ENCODE data around the gene ADAMTS12. TPM values are rescaled to one million over a fixed set of nuclear protein-coding genes. Genes with fewer than 3 reads are reported as not detected.
A peak's percentile ranks its signal among the peaks of the same experiment; 100 is the strongest.

ADAMTS12 gene
- total and polyA plus RNA-seq, 2 of the 8 experiments (the other 6 are each of a cell fraction or from before 2014, with no cell fraction given): 6.4 to 12.8 TPM

GRCh38 chr5:33890131-33891032 lies 1.4 kb downstream of the ADAMTS12 start:
- Histone ChIP-seq H3K23me2 (ENCODE audit: low read depth, low read length) (peaks cover 4% of the 10 kb centered on the region; the same call in 1 of the 2 replicates), H3K4me1 (replicated peaks in 1 of 4; ENCODE audit: control insufficient read depth in 3 of 4, insufficient read depth in 4 of 4, low read length in 3 of 4) (peaks cover 4 to 19% (median 12%) of the 10 kb centered on the region in 4 experiments), H3K4me3 (ENCODE audit: extremely low read depth in 1 of 4, insufficient read depth in 2 of 4, low read depth in 3 of 4, low read length in 4 of 4) (peak overlapping the region; percentile 22 to 64 (median 48); a peak in 6 of 8 replicates), H3K14ac (ENCODE audit: insufficient read length) (no peak overlapping the region), H3K27ac (ENCODE audit: low read depth, low read length) (no peak overlapping the region), H3K4ac (replicated peaks; ENCODE audit: insufficient read length, low read depth, low read length) (peak overlapping the region; percentile 22), H3K79me2 (ENCODE audit: control insufficient read depth in 1 of 2, insufficient read depth in 2 of 2, low read length in 2 of 2) (peaks cover 0 to 17% of the 10 kb centered on the region in 2 experiments; a peak in 1 of 4 replicates), H2BK12ac (ENCODE audit: low read depth, low read length) (peak overlapping the region; percentile 20; the same call in 1 of the 2 replicates), H3K23ac (ENCODE audit: insufficient read length) (no peak overlapping the region), H3K36me3 (ENCODE audit: control insufficient read depth in 2 of 4, insufficient read depth in 4 of 4, low read length in 3 of 4) (no peaks in the 10 kb centered on the region), H3K79me1 (ENCODE audit: low read depth, low read length) (no peaks in the 10 kb centered on the region; the same call in 1 of the 2 replicates), H2BK5ac (ENCODE audit: low read depth, low read length) (no peak overlapping the region), H2BK15ac (ENCODE audit: low read length) (0 out of 2 replicates have a peak overlapping the region, but pooled peaks have one; percentile 33), H3K18ac (ENCODE audit: extremely low read depth, low read length) (no peak overlapping the region), H2BK20ac (ENCODE audit: low read length) (no peak overlapping the region; the same call in 1 of the 2 replicates), H3K9ac (replicated peaks in 1 of 4; ENCODE audit: extremely low read depth in 1 of 4, low read depth in 3 of 4, low read length in 3 of 4) (no peak overlapping the region), H2AFZ (ENCODE audit: low read length) (no peak overlapping the region), H2AK5ac (ENCODE audit: low read depth, low read length) (0 out of 2 replicates have a peak overlapping the region, but pooled peaks have one; percentile 32), H4K20me1 (replicated peaks in 1 of 2; ENCODE audit: control insufficient read depth in 1 of 2, insufficient read depth in 2 of 2, low read length in 2 of 2) (no peaks in the 10 kb centered on the region), H4K8ac (ENCODE audit: extremely low read depth, insufficient read depth, low read length) (no peak overlapping the region), H3K9me3 (ENCODE audit: insufficient read depth in 2 of 2, low read depth in 1 of 2, low read length in 1 of 2) (no peaks in the 10 kb centered on the region), H4K5ac (ENCODE audit: insufficient read length, low read depth, low read length) (no peak overlapping the region), H3K4me2 (ENCODE audit: insufficient read depth in 1 of 2, low read depth in 2 of 2, low read length in 2 of 2) (peak overlapping the region; percentile 75 to 97), H3K27me3 (replicated peaks in 1 of 4; ENCODE audit: control insufficient read depth in 3 of 4, extremely low read depth in 1 of 4, insufficient read depth in 3 of 4, low read length in 3 of 4) (no peaks in the 10 kb centered on the region; a peak in 1 of 7 replicates), H2BK120ac (replicated peaks; ENCODE audit: low read depth, low read length) (no peak overlapping the region), H3K56ac (replicated peaks; ENCODE audit: insufficient read length, low read depth, low read length) (no peak overlapping the region), H4K91ac (replicated peaks; ENCODE audit: insufficient read length, low read length) (peak overlapping the region; percentile 49)
- DNase-seq (ENCODE audit: low read depth in 1 of 2, low spot score in 2 of 2): no peak
- FAIRE-seq: no peak
- ChIA-PET POLR2A (ENCODE audit: partially characterized antibody) (interaction anchor here (1.4 to 1.5 kb wide), 2 partner anchors 11 to 85 kb away, joined by 3 to 5 read pairs; no protein-coding TSS in a partner anchor), CTCF (ENCODE audit: partially characterized antibody) (interaction anchor here (0.6 to 2.6 kb wide), 6 partner anchors 7 to 302 kb away, joined by 3 to 12 read pairs (median 4); partner anchors contain the start of gene RXFP3)
- WGBS, 2 experiments (ENCODE audit: extremely low coverage in 1 of 2, insufficient coverage in 1 of 2, insufficient read length in 1 of 2, insufficient replicate concordance in 2 of 2, low coverage in 1 of 2, low lambda C conversion rate in 2 of 2, missing lambda C conversion rate in 1 of 2): 71% methylated on average over 12 of the region's 12 CpGs; no CpG with 5 or more reads in 1 of the 2 experiments
- TF ChIP-seq SIRT6 (IDR thresholded peaks at IDR 0.05; ENCODE audit: low read length): no peak
- no peak for TF ChIP-seq CHD2 (IDR thresholded peaks at IDR 0.05; ENCODE audit: low read length)
- no peak for TF ChIP-seq ZNF274 (IDR thresholded peaks at IDR 0.05; ENCODE audit: borderline replicate concordance, extremely low read depth, low read length)
- TF ChIP-seq, protein P1, sequence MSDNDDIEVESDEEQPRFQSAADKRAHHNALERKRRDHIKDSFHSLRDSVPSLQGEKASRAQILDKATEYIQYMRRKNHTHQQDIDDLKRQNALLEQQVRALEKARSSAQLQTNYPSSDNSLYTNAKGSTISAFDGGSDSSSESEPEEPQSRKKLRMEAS (IDR thresholded peaks at IDR 0.05): no peak

All from H1 (cell line).